Endothelial cell of umbilical vein (primary cell): ENCODE data around the gene PLEKHB1. TPM values are rescaled to one million over a fixed set of nuclear protein-coding genes. Genes with fewer than 3 reads are reported as not detected.

Source experiments
- BruUV-seq: library from RNA; stranded (reverse); fragments of 400-500 nt; replicated peaks from 2 replicates; lab custom pipeline; 2021; lab: Mats Ljungman, UMichigan
- CTCF ChIA-PET: fragments of 300-600, 350-600 bp; sonication (Branson Sonifier 250); formaldehyde crosslinking; loops from one replicate; lab custom pipeline; 2021; ENCODE audit warnings: antibody characterized with exemption, inconsistent platforms; lab: Charles Lee
- POLR2A ChIA-PET: fragments of 300-600, 350-600 bp; sonication (Branson Sonifier 250); formaldehyde crosslinking; loops from one replicate; lab custom pipeline; 2021; ENCODE audit warnings: antibody characterized with exemption, inconsistent platforms; lab: Charles Lee
- DNase-seq: peaks from one replicate; pipeline ENCODE4 v3.0.0-alpha.2; 2011; ENCODE audit warnings: low read depth, low spot score
- FAIRE-seq: peaks from 2 replicates; lab custom pipeline; 2011; peaks lifted over from hg19 to GRCh38; lab: Jason Lieb, UNC
- H2AFZ ChIP-seq: 2 replicates; pipeline ENCODE4 v1.6.0; 2012; ENCODE audit warnings: low read depth, low read length, control low read depth, inconsistent platforms
- H3K27ac ChIP-seq: 2 replicates; pipeline ENCODE4 v1.5.1; 2011; ENCODE audit warnings: low read depth, mild to moderate bottlenecking, control low read depth, low read length, moderate library complexity; ENCODE audit not compliant: insufficient read depth
- H3K27me3 ChIP-seq, 2 experiments: 2 replicates each; pipeline versions ENCODE4 v1.6.0 to v1.6.1; 2011; ENCODE audit warnings: low read length in 2 of 2, mixed read lengths in 1 of 2; ENCODE audit not compliant: control insufficient read depth in 2 of 2, insufficient read depth in 2 of 2
- H3K36me3 ChIP-seq, 2 experiments: 2 replicates in 1 of 2; 3 replicates in 1 of 2; pipeline ENCODE4 v1.5.1; 2011; ENCODE audit warnings: low read length in 2 of 2, mild to moderate bottlenecking in 1 of 2, moderate library complexity in 1 of 2; ENCODE audit not compliant: control insufficient read depth in 2 of 2, insufficient read depth in 2 of 2; ENCODE audit errors: extremely low read depth in 1 of 2
- H3K4me1 ChIP-seq: 3 replicates; pipeline ENCODE4 v1.5.1; 2011; ENCODE audit warnings: mild to moderate bottlenecking, low read length; ENCODE audit not compliant: control insufficient read depth, insufficient read depth; ENCODE audit errors: extremely low read depth
- H3K4me2 ChIP-seq: 2 replicates; pipeline ENCODE4 v1.6.1; 2011; ENCODE audit warnings: low read length, control low read depth, mixed read lengths; ENCODE audit not compliant: insufficient read depth
- H3K4me3 ChIP-seq, 3 experiments: fragments of 200-600 bp in 1 of 3; sonication (generic), shearing (Covaris generic) in 1 of 3; replicated peaks in 1 of 3; 2 replicates each; pipeline ENCODE4 v1.5.1; 2011 to 2016; ENCODE audit warnings: control low read depth in 3 of 3, low read length in 3 of 3, mild to moderate bottlenecking in 2 of 3, inconsistent platforms in 1 of 3, low read depth in 1 of 3, moderate library complexity in 1 of 3; ENCODE audit not compliant: insufficient read depth in 1 of 3
- H3K79me2 ChIP-seq: 2 replicates; pipeline ENCODE4 v1.6.0; 2012; ENCODE audit warnings: low read length, inconsistent platforms; ENCODE audit not compliant: control insufficient read depth, insufficient read depth
- H3K9ac ChIP-seq: replicated peaks from 2 replicates; pipeline ENCODE3; 2011; ENCODE audit warnings: low read length, control low read depth; ENCODE audit not compliant: insufficient read depth; ENCODE audit errors: extremely low read depth
- H3K9me1 ChIP-seq: replicated peaks from 3 replicates; pipeline ENCODE4 v1.6.0; 2011; ENCODE audit warnings: mild to moderate bottlenecking, low read length; ENCODE audit not compliant: control insufficient read depth, insufficient read depth; ENCODE audit errors: extremely low read depth
- H3K9me3 ChIP-seq: replicated peaks from 2 replicates; pipeline ENCODE4 v1.5.1; 2012; ENCODE audit warnings: low read length, inconsistent platforms; ENCODE audit not compliant: control insufficient read depth, insufficient read depth
- H4K20me1 ChIP-seq: replicated peaks from 2 replicates; pipeline ENCODE3; 2011; ENCODE audit warnings: mild to moderate bottlenecking, low read length; ENCODE audit not compliant: control insufficient read depth, insufficient read depth; ENCODE audit errors: extremely low read depth
- EZH2 ChIP-seq: IDR thresholded peaks from 2 replicates; pipeline ENCODE4 v1.6.1; 2012; ENCODE audit warnings: borderline replicate concordance, low read depth, mild to moderate bottlenecking, moderate library complexity, low read length, inconsistent platforms; ENCODE audit not compliant: severe bottlenecking
- FOS ChIP-seq: IDR thresholded peaks from 2 replicates; pipeline ENCODE4 v1.6.1; 2011; ENCODE audit warnings: mild to moderate bottlenecking, low read length, moderate library complexity, borderline replicate concordance; ENCODE audit not compliant: insufficient read depth
- GATA2 ChIP-seq: IDR thresholded peaks from 2 replicates; pipeline ENCODE4 v1.7.0; 2011; ENCODE audit warnings: low read depth, mild to moderate bottlenecking, moderate library complexity, mixed read lengths, low read length; ENCODE audit not compliant: insufficient read length, insufficient read depth
- JUN ChIP-seq: IDR thresholded peaks from 2 replicates; pipeline ENCODE4 v1.6.1; 2011; ENCODE audit warnings: borderline replicate concordance, low read depth; ENCODE audit not compliant: insufficient read length, insufficient read depth
- MYC ChIP-seq: IDR thresholded peaks from one replicate; pipeline ENCODE4 v1.6.1; 2011; ENCODE audit warnings: mild to moderate bottlenecking, low read depth, low read length
- POLR2A ChIP-seq: IDR thresholded peaks from 2 replicates; pipeline ENCODE4 v1.6.1; 2012; ENCODE audit warnings: low read depth, mild to moderate bottlenecking, control low read depth, low read length
- POLR2AphosphoS5 ChIP-seq: IDR thresholded peaks from 2 replicates; pipeline ENCODE4 v1.6.1; 2012; ENCODE audit warnings: low read depth, mild to moderate bottlenecking, control low read depth, low read length, moderate library complexity; ENCODE audit not compliant: insufficient read depth
- dilution Hi-C: fragments of 300-500 bp; cut with MboI; formaldehyde crosslinking; loops from one replicate; pipeline ENCODE4 v1.15.0; 2019; ENCODE audit warnings: low sequenced_read_pairs; ENCODE audit not compliant: extremely low pct_ligation_motif_present
- intact Hi-C: fragments of 100-400 bp; cut with micrococcal nuclease; formaldehyde crosslinking; loops from one replicate; pipeline ENCODE4 v1.10.0; 2022
- polyA plus RNA-seq, 4 experiments: library from polyadenylated mRNA; depleted of rRNA in 3 of 4; stranded (reverse) in 3 of 4; unstranded in 1 of 4; fragments of >200 nt; gene quantifications; 2 replicates each; pipeline versions ENCODE4 v1.2.1 to v1.2.3, GENCODE V29; 2011 to 2012; ENCODE audit warnings: missing spikeins in 1 of 4
- total RNA-seq: library from RNA; stranded (reverse); gene quantifications from 2 replicates; pipeline ENCODE4 v1.2.3, GENCODE V29; 2021
- TF ChIP-seq, protein P1 (sequence below), 2 donors: IDR thresholded peaks; 1 replicate in 1 of 2; 2 replicates in 1 of 2; pipeline ENCODE4 v1.5.1; 2011; ENCODE audit warnings: low read length in 2 of 2, mild to moderate bottlenecking in 2 of 2, moderate library complexity in 2 of 2, control low read depth in 1 of 2, inconsistent platforms in 1 of 2, low read depth in 1 of 2; ENCODE audit not compliant: insufficient read depth in 1 of 2; ENCODE audit errors: extremely low read depth in 1 of 2
- TF ChIP-seq, protein P2 (sequence below): IDR thresholded peaks from 2 replicates; pipeline ENCODE4 v1.6.1; 2011; ENCODE audit not compliant: insufficient read depth, insufficient read length

The PLEKHB1 gene
- total and polyA plus RNA-seq, 2 donors (not counting 3 experiments of a cell fraction or from before 2014, with no cell fraction given) = 0.75 to 0.99 TPM

DNA sequence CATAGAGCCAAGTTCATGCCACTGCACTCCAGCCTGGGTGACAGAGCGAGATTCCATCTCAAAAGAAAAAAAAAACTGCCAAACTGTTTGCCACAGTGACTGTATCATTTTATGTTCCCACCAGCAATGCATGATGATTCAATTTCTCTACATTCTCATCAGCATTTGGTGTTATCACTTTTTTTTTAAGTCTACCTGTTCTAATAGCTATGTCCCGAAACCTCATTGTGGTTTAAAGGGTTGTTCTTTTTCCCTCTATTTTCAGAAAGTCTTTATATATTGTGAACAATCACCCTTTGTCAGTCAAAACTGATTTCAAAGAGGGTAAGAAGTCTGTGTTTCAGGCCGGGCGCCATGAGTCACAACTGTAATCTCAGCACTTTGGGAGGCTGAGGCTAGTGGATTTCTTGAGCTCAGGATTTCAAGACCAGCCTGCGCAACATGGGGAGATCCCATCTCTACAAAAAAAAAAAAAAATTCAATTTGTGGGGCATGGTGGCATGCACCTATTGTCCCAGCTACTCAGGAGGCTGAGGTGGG is 33.7 kb upstream of the PLEKHB1 start:
- Histone ChIP-seq H3K4me2 (no peak overlapping the region), H2AFZ (no peak overlapping the region), H3K79me2 (no peaks in the 10 kb centered on the region), H3K9me1 (no peaks in the 10 kb centered on the region), H3K27me3 (peaks cover 3 to 10% of the 10 kb centered on the region in 2 experiments), H3K9ac (no peak overlapping the region), H4K20me1 (no peaks in the 10 kb centered on the region), H3K9me3 (no peaks in the 10 kb centered on the region), H3K36me3 (no peaks in the 10 kb centered on the region), H3K27ac (no peak overlapping the region), H3K4me1 (no peaks in the 10 kb centered on the region), H3K4me3 (no peak overlapping the region)
- TF ChIP-seq POLR2AphosphoS5 = no peak
- no peak for TF ChIP-seq GATA2
- no peak for TF ChIP-seq POLR2A
- TF ChIP-seq MYC = no peak
- TF ChIP-seq JUN = no peak
- TF ChIP-seq, protein P1, sequence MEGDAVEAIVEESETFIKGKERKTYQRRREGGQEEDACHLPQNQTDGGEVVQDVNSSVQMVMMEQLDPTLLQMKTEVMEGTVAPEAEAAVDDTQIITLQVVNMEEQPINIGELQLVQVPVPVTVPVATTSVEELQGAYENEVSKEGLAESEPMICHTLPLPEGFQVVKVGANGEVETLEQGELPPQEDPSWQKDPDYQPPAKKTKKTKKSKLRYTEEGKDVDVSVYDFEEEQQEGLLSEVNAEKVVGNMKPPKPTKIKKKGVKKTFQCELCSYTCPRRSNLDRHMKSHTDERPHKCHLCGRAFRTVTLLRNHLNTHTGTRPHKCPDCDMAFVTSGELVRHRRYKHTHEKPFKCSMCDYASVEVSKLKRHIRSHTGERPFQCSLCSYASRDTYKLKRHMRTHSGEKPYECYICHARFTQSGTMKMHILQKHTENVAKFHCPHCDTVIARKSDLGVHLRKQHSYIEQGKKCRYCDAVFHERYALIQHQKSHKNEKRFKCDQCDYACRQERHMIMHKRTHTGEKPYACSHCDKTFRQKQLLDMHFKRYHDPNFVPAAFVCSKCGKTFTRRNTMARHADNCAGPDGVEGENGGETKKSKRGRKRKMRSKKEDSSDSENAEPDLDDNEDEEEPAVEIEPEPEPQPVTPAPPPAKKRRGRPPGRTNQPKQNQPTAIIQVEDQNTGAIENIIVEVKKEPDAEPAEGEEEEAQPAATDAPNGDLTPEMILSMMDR (IDR thresholded peaks at IDR 0.05; ENCODE audit: extremely low read depth in 1 of 2, insufficient read depth in 1 of 2, low read depth in 1 of 2, low read length in 2 of 2) = no peak
- no peak for TF ChIP-seq FOS
- no peak for TF ChIP-seq EZH2
- TF ChIP-seq, protein P2, sequence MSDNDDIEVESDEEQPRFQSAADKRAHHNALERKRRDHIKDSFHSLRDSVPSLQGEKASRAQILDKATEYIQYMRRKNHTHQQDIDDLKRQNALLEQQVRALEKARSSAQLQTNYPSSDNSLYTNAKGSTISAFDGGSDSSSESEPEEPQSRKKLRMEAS = no peak
- BruUV-seq = no TSS peak
- intact Hi-C loops = no loop called here
- ChIA-PET POLR2A (no interaction called here), CTCF (interaction anchor here (3.2 kb wide), 1 partner anchor 13 kb away, joined by 14 read pairs; no protein-coding TSS in a partner anchor)
- no peak for FAIRE-seq
- DNase-seq = no peak
- dilution Hi-C loops = no loop called here
